CD4-positive, alpha-beta memory T cell (primary cell): Measurements from ENCODE around the gene SLX4. TPM values are rescaled to one million over a fixed set of nuclear protein-coding genes. Genes with fewer than 3 reads are reported as not detected.

Experiments
- CTCF ChIA-PET: fragments of 350-600 bp; sonication (Branson Sonifier 250); formaldehyde crosslinking; loops from one replicate; lab custom pipeline; 2021; ENCODE audit warnings: inconsistent platforms; ENCODE audit not compliant: partially characterized antibody; lab: Charles Lee
- POLR2A ChIA-PET: fragments of 350-600 bp; sonication (Branson Sonifier 250); formaldehyde crosslinking; loops from one replicate; lab custom pipeline; 2021; ENCODE audit not compliant: partially characterized antibody; lab: Charles Lee
- DNase-seq, 5 donors: peaks; one replicate each; pipeline versions ENCODE4 v3.0.0 to v3.0.0-alpha.2; 2020 to 2022; ENCODE audit warnings: mixed read lengths in 1 of 5
- H3K27ac ChIP-seq: one replicate; pipeline ENCODE4 v1.7.0; 2013; ENCODE audit warnings: low read depth, low read length
- H3K27me3 ChIP-seq: 2 replicates; pipeline ENCODE4 v1.7.0; 2013; ENCODE audit warnings: mild to moderate bottlenecking, low read length, moderate library complexity; ENCODE audit not compliant: insufficient read depth
- H3K36me3 ChIP-seq: 2 replicates; pipeline ENCODE4 v1.7.0; 2013; ENCODE audit warnings: mild to moderate bottlenecking, low read length, moderate library complexity; ENCODE audit not compliant: insufficient read depth
- H3K4me1 ChIP-seq: 2 replicates; pipeline ENCODE4 v1.7.0; 2013; ENCODE audit warnings: mild to moderate bottlenecking, low read length, moderate library complexity; ENCODE audit not compliant: insufficient read depth
- H3K4me3 ChIP-seq, 2 donors: one replicate each; pipeline ENCODE4 v1.7.0; 2013; ENCODE audit warnings: low read length in 2 of 2, mild to moderate bottlenecking in 1 of 2
- H3K9me3 ChIP-seq, 2 donors: one replicate each; pipeline ENCODE4 v1.7.0; 2013; ENCODE audit warnings: low read length in 2 of 2, control low read depth in 1 of 2; ENCODE audit not compliant: control insufficient read depth in 1 of 2
- H3K27ac Mint-ChIP-seq, 7 donors: one replicate each; pipeline ENCODE4 v1.8.0; 2020 to 2021; ENCODE audit warnings: mixed read lengths in 7 of 7, mild to moderate bottlenecking in 6 of 7, inconsistent platforms in 3 of 7, moderate library complexity in 3 of 7
- H3K27me3 Mint-ChIP-seq, 2 donors: one replicate each; pipeline ENCODE4 v1.8.0; 2020 to 2021; ENCODE audit warnings: mixed read lengths in 2 of 2
- H3K36me3 Mint-ChIP-seq, 2 donors: one replicate each; pipeline ENCODE4 v1.8.0; 2020 to 2021; ENCODE audit warnings: mixed read lengths in 2 of 2, inconsistent platforms in 1 of 2, mild to moderate bottlenecking in 1 of 2
- H3K4me1 Mint-ChIP-seq, 4 donors: one replicate each; pipeline ENCODE4 v1.8.0; 2020 to 2021; ENCODE audit warnings: mixed read lengths in 4 of 4, mild to moderate bottlenecking in 1 of 4
- H3K4me3 Mint-ChIP-seq, 8 donors: one replicate each; pipeline ENCODE4 v1.8.0; 2020 to 2021; ENCODE audit warnings: mixed read lengths in 8 of 8, mild to moderate bottlenecking in 7 of 8, moderate library complexity in 6 of 8, inconsistent platforms in 3 of 8
- H3K9me3 Mint-ChIP-seq, 8 donors: one replicate each; pipeline ENCODE4 v1.8.0; 2020 to 2021; ENCODE audit warnings: mixed read lengths in 8 of 8, mild to moderate bottlenecking in 5 of 8, inconsistent platforms in 3 of 8, moderate library complexity in 1 of 8
- intact Hi-C: fragments of 100-400 bp; cut with micrococcal nuclease; formaldehyde crosslinking; loops from one replicate; pipeline ENCODE4 v1.15.1; 2023
- polyA plus RNA-seq, 2 donors: library from polyadenylated mRNA; unstranded; fragments of 300-500 nt; fragmentation: Illumina TruSeq; gene quantifications; one replicate each; pipeline ENCODE4 v1.2.3, GENCODE V29; 2021
- total RNA-seq, 2 experiments: library from RNA; stranded (reverse); gene quantifications; one replicate each; pipeline ENCODE4 v1.2.3, GENCODE V29; 2021

Gene SLX4
- total and polyA plus RNA-seq, 4 experiments from 2014 or later: 0.87 to 6.7 (median 5.7) TPM; not detected in 1

- intact Hi-C loops: no loop called here
- peaks cover 49% of the 10 kb centered on the region for H3K4me1 ChIP-seq
- POLR2A ChIA-PET: interaction anchor here (0.8 to 1.2 kb wide), 2 partner anchors 41 to 310 kb away, joined by 3 read pairs; no protein-coding TSS in a partner anchor
- Mint-ChIP-seq H3K27ac (peak overlapping the region in 4 of 7 donors; percentile 9 to 93 (median 33)), H3K4me3 (peak overlapping the region in 6 of 8 donors; percentile 31 to 99 (median 98)), H3K4me1 (peaks cover 30 to 72% (median 46%) of the 10 kb centered on the region in 4 donors), H3K36me3 (peaks cover 24 to 53% of the 10 kb centered on the region in 2 donors), H3K9me3 (peaks cover 0 to 15% (median 7%) of the 10 kb centered on the region in 8 donors), H3K27me3 (no peaks in the 10 kb centered on the region)
- no peak overlapping the region for H3K4me3 ChIP-seq
- peaks cover 13% of the 10 kb centered on the region for H3K36me3 ChIP-seq
- H3K27ac ChIP-seq: no peak overlapping the region
- peaks cover 0 to 3% of the 10 kb centered on the region in 2 donors for H3K9me3 ChIP-seq
- H3K27me3 ChIP-seq: no peaks in the 10 kb centered on the region
- CTCF ChIA-PET: interaction anchor here (0.6 kb wide), 1 partner anchor 95 kb away, joined by 3 read pairs; no protein-coding TSS in a partner anchor
- no peak for DNase-seq
Measured at GRCh38 chr16:3574195-3574594, 37.2 kb downstream of the SLX4 start.

- H3K27ac ChIP-seq: no peak overlapping the region
- CTCF ChIA-PET: interaction anchor here (1.0 kb wide), 1 partner anchor 12 kb away, joined by 3 read pairs; no protein-coding TSS in a partner anchor
- Mint-ChIP-seq H3K27me3 (no peaks in the 10 kb centered on the region), H3K36me3 (peaks cover 24 to 57% of the 10 kb centered on the region in 2 donors), H3K4me1 (peaks cover 23 to 67% (median 40%) of the 10 kb centered on the region in 4 donors), H3K9me3 (peaks cover 0 to 15% (median 7%) of the 10 kb centered on the region in 8 donors), H3K27ac (peak overlapping the region in 5 of 7 donors; percentile 64 to 91 (median 87)), H3K4me3 (peak overlapping the region in 7 of 8 donors; percentile 26 to 87 (median 61))
- intact Hi-C loops: no loop called here
- peaks cover 0 to 3% of the 10 kb centered on the region in 2 donors for H3K9me3 ChIP-seq
- H3K4me3 ChIP-seq: no peak overlapping the region
- no peaks in the 10 kb centered on the region for H3K27me3 ChIP-seq
- H3K4me1 ChIP-seq: peaks cover 41% of the 10 kb centered on the region
- DNase-seq: no peak
- POLR2A ChIA-PET: no interaction called here
- peaks cover 13% of the 10 kb centered on the region for H3K36me3 ChIP-seq
Measured at GRCh38 chr16:3573146-3573815, 38.1 kb downstream of the SLX4 start.

- ChIA-PET POLR2A (interaction anchor here (0.8 kb wide), 1 partner anchor 25 kb away, joined by 3 read pairs; no protein-coding TSS in a partner anchor), CTCF (interaction anchor here (1.0 kb wide), 1 partner anchor 80 kb away, joined by 3 read pairs; no protein-coding TSS in a partner anchor)
- peak overlapping the region in 3 of 8 donors; percentile 24 to 54 (median 49) for H3K4me3 Mint-ChIP-seq
- Histone ChIP-seq H3K27me3 (no peaks in the 10 kb centered on the region), H3K36me3 (peaks cover 27% of the 10 kb centered on the region), H3K4me3 (no peak overlapping the region), H3K9me3 (peaks cover 0 to 3% of the 10 kb centered on the region in 2 donors), H3K27ac (no peak overlapping the region), H3K4me1 (peaks cover 33% of the 10 kb centered on the region)
- peak overlapping the region in 6 of 7 donors; percentile 24 to 89 (median 60) for H3K27ac Mint-ChIP-seq
- intact Hi-C loops: no loop called here
- peaks cover 24 to 49% of the 10 kb centered on the region in 2 donors for H3K36me3 Mint-ChIP-seq
- no peak for DNase-seq
- peaks cover 0 to 15% (median 7%) of the 10 kb centered on the region in 8 donors for H3K9me3 Mint-ChIP-seq
- peaks cover 16 to 44% (median 30%) of the 10 kb centered on the region in 4 donors for H3K4me1 Mint-ChIP-seq
- H3K27me3 Mint-ChIP-seq: no peaks in the 10 kb centered on the region
Measured at GRCh38 chr16:3570420-3571062, 40.9 kb downstream of the SLX4 start.

GRCh38 chr16:3569851-3570250 is 41.6 kb downstream of the SLX4 start:
- Mint-ChIP-seq H3K9me3 (peaks cover 0 to 15% (median 7%) of the 10 kb centered on the region in 8 donors), H3K4me3 (no peak overlapping the region), H3K27ac (peak overlapping the region in 3 of 7 donors; percentile 35 to 75 (median 64)), H3K4me1 (peaks cover 12 to 37% (median 26%) of the 10 kb centered on the region in 4 donors), H3K27me3 (no peaks in the 10 kb centered on the region), H3K36me3 (peaks cover 28 to 53% of the 10 kb centered on the region in 2 donors)
- Histone ChIP-seq H3K36me3 (peaks cover 34% of the 10 kb centered on the region), H3K27me3 (no peaks in the 10 kb centered on the region), H3K27ac (no peak overlapping the region), H3K9me3 (peaks cover 0 to 3% of the 10 kb centered on the region in 2 donors), H3K4me1 (peaks cover 26% of the 10 kb centered on the region), H3K4me3 (no peak overlapping the region)
- intact Hi-C loops: no loop called here
- ChIA-PET CTCF (no interaction called here), POLR2A (no interaction called here)
- no peak for DNase-seq

DNA sequence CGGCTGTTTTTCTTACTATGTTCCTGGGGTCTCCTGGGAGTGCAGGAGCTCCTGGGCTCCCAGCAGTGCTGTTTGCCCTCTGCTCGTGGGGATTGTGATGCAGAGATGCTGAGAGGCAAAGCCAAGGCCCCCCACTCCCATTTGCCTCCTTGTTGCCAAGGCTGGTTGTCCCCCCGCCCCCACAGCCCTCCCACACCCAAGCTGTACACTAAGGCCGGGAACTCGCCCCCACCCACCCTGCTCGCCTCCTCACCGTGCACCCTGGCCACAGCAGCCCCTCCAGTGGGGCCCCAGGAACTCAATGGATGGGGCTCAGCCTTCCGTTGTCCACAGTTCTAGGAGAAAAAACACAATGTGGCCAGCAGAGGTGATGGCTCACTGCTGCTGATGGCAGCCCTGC is 44.4 kb downstream of the SLX4 start:
- H3K27ac ChIP-seq: no peak overlapping the region
- intact Hi-C loops: no loop called here
- H3K9me3 Mint-ChIP-seq: peaks cover 0 to 15% (median 7%) of the 10 kb centered on the region in 8 donors
- H3K4me1 ChIP-seq: no peaks in the 10 kb centered on the region
- H3K4me3 Mint-ChIP-seq: no peak overlapping the region
- no peak overlapping the region for H3K27ac Mint-ChIP-seq
- POLR2A ChIA-PET: interaction anchor here (0.6 to 1.3 kb wide), 4 partner anchors 8 to 175 kb away, joined by 3 to 5 read pairs (median 4); partner anchors contain the start of gene NLRC3
- peaks cover 60% of the 10 kb centered on the region for H3K36me3 ChIP-seq
- peaks cover 23 to 56% of the 10 kb centered on the region in 2 donors for H3K36me3 Mint-ChIP-seq
- DNase-seq: no peak
- peaks cover 0 to 3% of the 10 kb centered on the region in 2 donors for H3K9me3 ChIP-seq
- H3K4me3 ChIP-seq: no peak overlapping the region
- no peaks in the 10 kb centered on the region for H3K27me3 ChIP-seq
- peaks cover 4 to 13% (median 10%) of the 10 kb centered on the region in 4 donors for H3K4me1 Mint-ChIP-seq
- no peaks in the 10 kb centered on the region for H3K27me3 Mint-ChIP-seq
- CTCF ChIA-PET: no interaction called here

DNA sequence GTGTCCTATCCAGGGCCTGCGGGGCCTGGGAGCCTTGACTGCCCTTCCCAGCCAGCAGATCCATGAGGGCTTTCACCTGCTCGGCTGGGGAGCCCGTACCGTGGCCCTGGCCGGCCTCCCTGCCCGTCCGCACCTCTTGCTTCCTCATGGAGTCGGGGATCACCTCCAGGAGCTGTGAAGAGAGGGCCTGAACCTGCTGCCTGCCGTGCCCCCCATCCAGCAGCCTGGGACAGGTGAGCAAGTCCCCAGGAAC is 46.6 kb downstream of the SLX4 start:
- Histone ChIP-seq H3K36me3 (peaks cover 61% of the 10 kb centered on the region), H3K27ac (no peak overlapping the region), H3K27me3 (no peaks in the 10 kb centered on the region), H3K9me3 (no peaks in the 10 kb centered on the region), H3K4me1 (no peaks in the 10 kb centered on the region), H3K4me3 (no peak overlapping the region)
- no peak overlapping the region for H3K27ac Mint-ChIP-seq
- ChIA-PET CTCF (no interaction called here), POLR2A (interaction anchor here (1.7 kb wide), 1 partner anchor 14 kb away, joined by 7 read pairs; no protein-coding TSS in a partner anchor)
- no peak overlapping the region for H3K4me3 Mint-ChIP-seq
- peaks cover 5 to 54% of the 10 kb centered on the region in 2 donors for H3K36me3 Mint-ChIP-seq
- intact Hi-C loops: no loop called here
- H3K27me3 Mint-ChIP-seq: no peaks in the 10 kb centered on the region
- no peak for DNase-seq
- peaks cover 0 to under 1% (median 0%) of the 10 kb centered on the region in 8 donors for H3K9me3 Mint-ChIP-seq
- H3K4me1 Mint-ChIP-seq: peaks cover 0 to 4% (median 3%) of the 10 kb centered on the region in 4 donors
